Small intestine (tissue), 7 donors: ENCODE results near the gene SNX30. TPM values are rescaled to one million over a fixed set of nuclear protein-coding genes. Genes with fewer than 3 reads are reported as not detected.

Source experiments
- DNase-seq, 2 donors: peaks; one replicate each; pipeline versions ENCODE4 v3.0.0 to v3.0.0-alpha.2; 2013
- FAIRE-seq: peaks from 2 replicates; lab custom pipeline; 2012; peaks lifted over from hg19 to GRCh38; lab: Jason Lieb, UNC
- H3K27ac ChIP-seq, 3 donors: one replicate each; pipeline ENCODE4 v1.5.1; 2013; ENCODE audit warnings: low read length in 2 of 3, mild to moderate bottlenecking in 2 of 3, control low read depth in 1 of 3, inconsistent platforms in 1 of 3, low read depth in 1 of 3, moderate library complexity in 1 of 3
- H3K27me3 ChIP-seq, 3 donors: one replicate each; pipeline ENCODE4 v1.6.1; 2013; ENCODE audit warnings: low read length in 3 of 3, inconsistent platforms in 1 of 3; ENCODE audit not compliant: control insufficient read depth in 3 of 3, insufficient read depth in 3 of 3
- H3K36me3 ChIP-seq, 3 donors: one replicate each; pipeline ENCODE4 v1.6.1; 2013; ENCODE audit warnings: low read length in 3 of 3, inconsistent platforms in 1 of 3, low read depth in 1 of 3, mild to moderate bottlenecking in 1 of 3, moderate library complexity in 1 of 3; ENCODE audit not compliant: control insufficient read depth in 3 of 3, insufficient read depth in 2 of 3
- H3K4me1 ChIP-seq, 3 donors: one replicate each; pipeline ENCODE4 v1.6.1; 2013; ENCODE audit warnings: low read length in 2 of 3, inconsistent platforms in 1 of 3, low read depth in 1 of 3, mild to moderate bottlenecking in 1 of 3, moderate library complexity in 1 of 3; ENCODE audit not compliant: control insufficient read depth in 3 of 3, insufficient read depth in 2 of 3
- H3K4me3 ChIP-seq, 3 donors: one replicate each; pipeline ENCODE4 v1.5.1; 2013; ENCODE audit warnings: low read length in 3 of 3, control low read depth in 1 of 3, inconsistent platforms in 1 of 3, low read depth in 1 of 3, mild to moderate bottlenecking in 1 of 3, moderate library complexity in 1 of 3
- H3K9me3 ChIP-seq, 2 donors: one replicate each; pipeline ENCODE4 v1.6.1; 2013; ENCODE audit warnings: low read depth in 1 of 2, low read length in 1 of 2; ENCODE audit not compliant: control insufficient read depth in 2 of 2, insufficient read depth in 1 of 2
- WGBS, 3 donors: extraction: QIAGEN DNeasy Blood & Tissue Kit; methylation state at CpG; one replicate each; pipeline ENCODE4 v1.1.7; 2013; 5-methylcytosine and 5-hydroxymethylcytosine counted together
- polyA plus RNA-seq, 4 donors: library from polyadenylated mRNA; stranded (reverse) in 3 of 4; unstranded in 1 of 4; fragments of 200-250 nt in 3 of 4; fragments of 120-200 nt in 1 of 4; gene quantifications; one replicate each; pipeline versions ENCODE4 v1.2.1 to v1.2.3, GENCODE V29; 2013
- donor health status: healthy with polysubstance abuse.
- donor health status: control.
- donor health status: control.
- donor health status: Bipolar disorder and iron deficiency.
- donor health status: healthy.

Gene SNX30
- polyA plus RNA-seq, 4 donors = 5.1 to 24.9 (median 6.8) TPM

GRCh38 chr9:112885324-112885723 lies 134.8 kb downstream of the SNX30 start:
- FAIRE-seq (no peak), DNase-seq (no peak)
- no peak overlapping the region for H3K4me3 ChIP-seq
- no peaks in the 10 kb centered on the region for H3K4me1 ChIP-seq
- H3K36me3 ChIP-seq = peaks cover 0 to 6% (median 1%) of the 10 kb centered on the region in 3 donors
- WGBS, 3 donors = 59 to 89% (median 73%) methylated on average over 1 of the region's 1 CpG
- peaks cover 0 to 9% (median 6%) of the 10 kb centered on the region in 3 donors for H3K27me3 ChIP-seq
- H3K27ac ChIP-seq = no peak overlapping the region
- H3K9me3 ChIP-seq = no peaks in the 10 kb centered on the region

- no peaks in the 10 kb centered on the region for H3K9me3 ChIP-seq
- H3K27me3 ChIP-seq = peaks cover 0 to 20% (median 12%) of the 10 kb centered on the region in 3 donors
- H3K4me3 ChIP-seq = no peak overlapping the region
- peaks cover 0 to 2% (median 0%) of the 10 kb centered on the region in 3 donors for H3K36me3 ChIP-seq
- WGBS, 3 donors = 89 to 93% (median 93%) methylated on average over 4 of the region's 4 CpGs
- FAIRE-seq (no peak), DNase-seq (no peak)
- H3K4me1 ChIP-seq = no peaks in the 10 kb centered on the region
- H3K27ac ChIP-seq = no peak overlapping the region
Observed at GRCh38 chr9:112886351-112886750, 135.8 kb downstream of the SNX30 start.

- no peak overlapping the region for H3K4me3 ChIP-seq
- no peaks in the 10 kb centered on the region for H3K4me1 ChIP-seq
- no peak for DNase-seq
- no peaks in the 10 kb centered on the region for H3K9me3 ChIP-seq
- FAIRE-seq = no peak
- 60 to 70% (median 65%) methylated on average over 5 of the region's 5 CpGs for WGBS, 3 donors
- no peak overlapping the region for H3K27ac ChIP-seq
- peaks cover 2 to 29% (median 12%) of the 10 kb centered on the region in 3 donors for H3K27me3 ChIP-seq
- H3K36me3 ChIP-seq = no peaks in the 10 kb centered on the region
Observed at GRCh38 chr9:112887381-112887780, 136.8 kb downstream of the SNX30 start.

GRCh38 chr9:112890106-112891081 lies 139.8 kb downstream of the SNX30 start, which contains the start of gene SLC46A2:
Gene SLC46A2 (minus strand): TSS chr9:112890876. CDS start chr9:112890681, 195 bp downstream.
- 16 to 17% (median 16%) methylated on average over 66 to 78 of the region's 78 CpGs for WGBS, 3 donors
- FAIRE-seq (no peak), DNase-seq (peak in 1 of 2 donors; percentile 11)
- H3K4me1 ChIP-seq = no peaks in the 10 kb centered on the region
- H3K27ac ChIP-seq = no peak within 1 kb of the TSS
- peaks cover 0 to 1% (median 0%) of the 10 kb centered on the region in 3 donors for H3K36me3 ChIP-seq
- H3K9me3 ChIP-seq = no peaks in the 10 kb centered on the region
- peaks cover 2 to 46% (median 12%) of the 10 kb centered on the region in 3 donors for H3K27me3 ChIP-seq
- peak within 1 kb of the TSS in 2 of 3 donors; percentile 19 to 24 for H3K4me3 ChIP-seq

GRCh38 chr9:112891521-112891920 lies 141.0 kb downstream of the SNX30 start:
- H3K9me3 ChIP-seq = no peaks in the 10 kb centered on the region
- 90 to 97% (median 94%) methylated on average over 3 of the region's 3 CpGs for WGBS, 3 donors
- no peak for FAIRE-seq
- no peak for DNase-seq
- H3K4me1 ChIP-seq = no peaks in the 10 kb centered on the region
- no peak overlapping the region for H3K4me3 ChIP-seq
- no peak overlapping the region for H3K27ac ChIP-seq
- H3K36me3 ChIP-seq = peaks cover 0 to 1% (median 0%) of the 10 kb centered on the region in 3 donors
- peaks cover 2 to 46% (median 12%) of the 10 kb centered on the region in 3 donors for H3K27me3 ChIP-seq

GRCh38 chr9:112892981-112893380 lies 142.4 kb downstream of the SNX30 start:
- FAIRE-seq = no peak
- 90 to 92% (median 91%) methylated on average over 2 of the region's 2 CpGs for WGBS, 3 donors
- H3K27ac ChIP-seq = no peak overlapping the region

GRCh38 chr9:112894041-112894440 lies 143.5 kb downstream of the SNX30 start:
- peaks cover 2 to 46% (median 12%) of the 10 kb centered on the region in 3 donors for H3K27me3 ChIP-seq
- DNase-seq = no peak
- H3K27ac ChIP-seq = peak overlapping the region in 1 of 3 donors; percentile 22
- no peak for FAIRE-seq
- no peaks in the 10 kb centered on the region for H3K9me3 ChIP-seq
- no peaks in the 10 kb centered on the region for H3K4me1 ChIP-seq
- peaks cover 0 to 1% (median 0%) of the 10 kb centered on the region in 3 donors for H3K36me3 ChIP-seq
- H3K4me3 ChIP-seq = no peak overlapping the region
- WGBS, 3 donors = 83 to 89% (median 88%) methylated on average over 1 of the region's 1 CpG

More at GRCh38 chr9:112892981-112893380, 142.4 kb downstream of the SNX30 start:
- DNase-seq = no peak
- Histone ChIP-seq H3K4me3 (no peak overlapping the region), H3K36me3 (peaks cover 0 to 1% (median 0%) of the 10 kb centered on the region in 3 donors), H3K4me1 (no peaks in the 10 kb centered on the region), H3K27me3 (peaks cover 2 to 46% (median 12%) of the 10 kb centered on the region in 3 donors), H3K9me3 (no peaks in the 10 kb centered on the region)

GRCh38 chr9:112894699-112895098 lies 144.1 kb downstream of the SNX30 start:
- FAIRE-seq (no peak), DNase-seq (no peak)
- Histone ChIP-seq H3K27me3 (peaks cover 2 to 42% (median 12%) of the 10 kb centered on the region in 3 donors), H3K9me3 (no peaks in the 10 kb centered on the region), H3K36me3 (peaks cover 0 to 1% (median 0%) of the 10 kb centered on the region in 3 donors), H3K4me1 (no peaks in the 10 kb centered on the region), H3K27ac (no peak overlapping the region), H3K4me3 (no peak overlapping the region)
- WGBS, 3 donors = 91 to 97% (median 92%) methylated on average over 1 of the region's 1 CpG
